GM19099 (cell line): Measurements from ENCODE around the gene C2orf76.

Experiments
- POLR2A ChIP-seq: IDR thresholded peaks from 3 replicates; pipeline ENCODE4 v1.6.1; 2011; ENCODE audit warnings: low read depth; ENCODE audit not compliant: insufficient read length; ENCODE audit errors: extremely low read depth

Gene C2orf76

DNA sequence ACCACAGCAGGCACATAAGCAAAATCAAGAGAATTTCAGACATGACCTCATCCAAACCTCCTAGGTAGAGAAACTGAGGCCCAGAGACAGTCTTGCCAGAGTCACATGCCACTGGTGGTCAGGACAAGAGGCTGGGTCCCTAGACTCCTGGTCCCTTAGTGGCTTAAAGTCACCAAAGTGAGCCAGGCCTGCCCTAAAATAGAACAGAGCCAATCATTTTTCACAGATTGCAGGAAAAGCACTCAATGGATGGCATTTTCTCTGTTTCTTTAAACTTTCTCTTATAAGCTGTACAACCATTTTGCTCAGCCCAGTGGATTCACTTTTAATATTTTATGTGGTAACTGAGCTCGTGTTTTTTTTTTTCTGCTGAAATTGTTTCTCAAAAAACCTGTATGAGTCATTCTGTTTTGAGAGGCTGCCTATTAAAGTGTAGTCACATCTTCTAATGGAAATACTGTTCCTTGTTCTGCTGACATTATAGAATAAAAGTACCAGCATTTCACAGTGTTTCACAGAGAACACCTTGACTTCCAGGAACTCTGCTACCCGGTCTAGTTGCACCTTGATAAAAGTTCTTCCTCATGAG is 113.4 kb downstream of the C2orf76 start:
- TF ChIP-seq POLR2A: no peak
